GM12878 (cell line): ENCODE measurements around the gene MDGA2. TPM values are rescaled to one million over a fixed set of nuclear protein-coding genes. Genes with fewer than 3 reads are reported as not detected.

Experiments used
- polyA plus RNA-seq, 11 experiments: library from polyadenylated mRNA; depleted of rRNA in 4 of 11; unstranded in 6 of 11; stranded (reverse) in 5 of 11; fragments of >200 nt; fragmentation: Nextera tagmentation in 4 of 11; fragmentation: Illumina TruSeq in 1 of 11; extraction: Ambion mirVana in 4 of 11; extraction: Trizol in 1 of 11; gene quantifications; 1 replicate in 1 of 11; 2 replicates in 10 of 11; pipeline versions ENCODE4 v1.2.1 to v1.2.3, GENCODE V29; 2011 to 2016; ENCODE audit warnings: inconsistent platforms in 2 of 11, missing spikeins in 2 of 11, low read depth in 1 of 11
- small RNA-seq: library from RNA; depleted of rRNA; stranded (forward); fragments of <200 nt; gene quantifications from one replicate; pipeline ENCODE3, GENCODE V24; 2014
- total RNA-seq, 4 experiments: library from RNA; depleted of rRNA in 3 of 4; stranded (reverse); fragments of >200 nt in 3 of 4; fragmentation: Illumina TruSeq in 1 of 4; extraction: Trizol in 1 of 4; gene quantifications; 2 replicates each; pipeline versions ENCODE4 v1.2.1 to v1.2.3, GENCODE V29; 2013 to 2021

MDGA2 gene
- total and polyA plus RNA-seq, 10 of the 15 experiments (the other 5 are each of a cell fraction or from before 2014, with no cell fraction given) = not detected

Small RNAs within 50 kb of the gene (small RNA-seq; reads per million reads assigned to genes)
- gene RF00402 = not detected
